SK-N-SH (cell line): ENCODE measurements around the gene C5orf24. TPM values are rescaled to one million over a fixed set of nuclear protein-coding genes. Genes with fewer than 3 reads are reported as not detected.
"Not testable (repeated sequence)": the region's sequence is repeated elsewhere in the genome, so short reads cannot be mapped to it uniquely, and the experiment has no call there.

ENCODE experiments used
- CTCF ChIA-PET: fragments of 300-600, 350-600 bp; formaldehyde crosslinking; extraction: SDS; loops from one replicate; lab custom pipeline; 2021; lab: Yijun Ruan, JAX
- POLR2A ChIA-PET: fragments of 350-600 bp; sonication (Branson Sonifier 250); formaldehyde crosslinking; extraction: SDS; loops from one replicate; lab custom pipeline; 2020; ENCODE audit warnings: antibody characterized with exemption, inconsistent platforms; lab: Yijun Ruan, JAX
- DNase-seq: peaks from one replicate; pipeline ENCODE4 v3.0.0; 2012
- H2AFZ ChIP-seq: fragments of 200-600 bp; sonication (generic); 2 replicates; pipeline ENCODE4 v1.8.1; 2016; ENCODE audit warnings: antibody characterized with exemption, mild to moderate bottlenecking, low read depth
- H3F3A ChIP-seq: fragments of 200-600 bp; sonication (generic); replicated peaks from 2 replicates; pipeline ENCODE3; 2016; ENCODE audit warnings: antibody characterized with exemption, mild to moderate bottlenecking; ENCODE audit not compliant: insufficient read depth
- H3K27ac ChIP-seq, 2 experiments: fragments of 200-500 bp in 1 of 2; fragments of 200-600 bp in 1 of 2; sonication (Bioruptor generic) in 1 of 2; sonication (generic), shearing (Covaris generic) in 1 of 2; 2 replicates each; pipeline versions ENCODE4 v1.5.1 to v1.6.1; 2014 to 2016; ENCODE audit warnings: low read depth in 2 of 2, inconsistent platforms in 1 of 2, low read length in 1 of 2, mild to moderate bottlenecking in 1 of 2, mixed read lengths in 1 of 2
- H3K27me3 ChIP-seq: fragments of 200-600 bp; sonication (generic), shearing (Covaris generic); 2 replicates; pipeline ENCODE4 v1.6.1; 2016; ENCODE audit warnings: mixed run types; ENCODE audit not compliant: insufficient read depth
- H3K36me3 ChIP-seq, 2 experiments: fragments of 200-500 bp in 1 of 2; fragments of 200-600 bp in 1 of 2; sonication (Bioruptor generic) in 1 of 2; sonication (generic) in 1 of 2; replicated peaks in 1 of 2; 2 replicates each; pipeline versions ENCODE3 to v1.5.1; 2014 to 2016; ENCODE audit warnings: low read length in 1 of 2, mild to moderate bottlenecking in 1 of 2; ENCODE audit not compliant: insufficient read depth in 2 of 2, control insufficient read depth in 1 of 2
- H3K4me1 ChIP-seq, 2 experiments: fragments of 200-500 bp in 1 of 2; fragments of 200-600 bp in 1 of 2; sonication (Bioruptor generic) in 1 of 2; sonication (generic), shearing (Covaris generic) in 1 of 2; 2 replicates each; pipeline versions ENCODE4 v1.5.1 to v1.6.1; 2014 to 2016; ENCODE audit warnings: low read depth in 1 of 2, low read length in 1 of 2, mixed run types in 1 of 2; ENCODE audit not compliant: insufficient read depth in 2 of 2, control insufficient read depth in 1 of 2
- H3K4me2 ChIP-seq: fragments of 200-600 bp; sonication (generic), shearing (Covaris generic); 2 replicates; pipeline ENCODE4 v1.6.1; 2017; ENCODE audit warnings: mixed run types
- H3K4me3 ChIP-seq, 2 experiments: fragments of 200-500 bp in 1 of 2; fragments of 200-600 bp in 1 of 2; sonication (Bioruptor generic) in 1 of 2; sonication (generic), shearing (Covaris generic) in 1 of 2; 2 replicates each; pipeline versions ENCODE4 v1.5.1 to v1.8.1; 2014 to 2016; ENCODE audit warnings: low read depth in 2 of 2, inconsistent platforms in 1 of 2, low read length in 1 of 2, mild to moderate bottlenecking in 1 of 2, mixed read lengths in 1 of 2, moderate library complexity in 1 of 2
- H3K79me2 ChIP-seq: fragments of 200-600 bp; sonication (generic); 2 replicates; pipeline ENCODE4 v1.8.1; 2017; ENCODE audit warnings: mild to moderate bottlenecking; ENCODE audit not compliant: insufficient read depth
- H3K9ac ChIP-seq: fragments of 200-600 bp; sonication (generic); 2 replicates; pipeline ENCODE4 v1.6.1; 2017; ENCODE audit warnings: mixed run types
- H3K9me2 ChIP-seq: fragments of 200-600 bp; sonication (generic); 2 replicates; pipeline ENCODE4 v1.6.1; 2017; ENCODE audit warnings: mixed run types
- H3K9me3 ChIP-seq: fragments of 200-600 bp; sonication (generic); 2 replicates; pipeline ENCODE4 v1.6.1; 2017; ENCODE audit warnings: mixed run types, mild to moderate bottlenecking, moderate library complexity
- H4K20me1 ChIP-seq: fragments of 200-600 bp; sonication (generic); 2 replicates; pipeline ENCODE4 v1.6.1; 2017; ENCODE audit warnings: mild to moderate bottlenecking, mixed run types; ENCODE audit not compliant: insufficient read depth
- CHD2 ChIP-seq: fragments of 150-350 bp; IDR thresholded peaks from 2 replicates; pipeline ENCODE4 v1.6.1; 2018; ENCODE audit warnings: low read length; ENCODE audit not compliant: partially characterized antibody
- FOSL2 ChIP-seq: IDR thresholded peaks from 2 replicates; pipeline ENCODE4 v1.4.0; 2012; ENCODE audit warnings: low read depth, mild to moderate bottlenecking, moderate library complexity, borderline replicate concordance
- FOXJ3 ChIP-seq: sonication (generic); formaldehyde crosslinking; IDR thresholded peaks from 2 replicates; pipeline ENCODE4 v1.5.1; 2020; ENCODE audit warnings: mild to moderate bottlenecking, missing genetic modification reagents
- FOXM1 ChIP-seq: IDR thresholded peaks from 2 replicates; pipeline ENCODE4 v1.4.0; 2012; ENCODE audit warnings: low read depth, mild to moderate bottlenecking
- GATA2 ChIP-seq: sonication (generic); formaldehyde crosslinking; IDR thresholded peaks from 2 replicates; pipeline ENCODE4 v1.5.0; 2020; ENCODE audit warnings: mild to moderate bottlenecking, missing genetic modification reagents
- MEF2A ChIP-seq: IDR thresholded peaks from 2 replicates; pipeline ENCODE4 v1.4.0; 2012; ENCODE audit warnings: low read depth, borderline replicate concordance
- MXI1 ChIP-seq: IDR thresholded peaks from 2 replicates; pipeline ENCODE4 v1.6.1; 2012; ENCODE audit warnings: mild to moderate bottlenecking, low read depth, low read length, improper control_type of control experiment
- NFIC ChIP-seq: IDR thresholded peaks from 2 replicates; pipeline ENCODE4 v1.4.0; 2012; ENCODE audit warnings: borderline replicate concordance
- POLR2AphosphoS5 ChIP-seq: IDR thresholded peaks from 2 replicates; pipeline ENCODE4 v1.6.1; 2012; ENCODE audit warnings: low read depth, low read length
- RAD21 ChIP-seq: IDR thresholded peaks from 2 replicates; pipeline ENCODE4 v1.6.1; 2012; ENCODE audit warnings: mild to moderate bottlenecking, low read length
- SIN3A ChIP-seq: IDR thresholded peaks from 2 replicates; pipeline ENCODE4 v1.6.1; 2012; ENCODE audit warnings: low read depth, mild to moderate bottlenecking, low read length, moderate library complexity, borderline replicate concordance
- SMC3 ChIP-seq: IDR thresholded peaks from 2 replicates; pipeline ENCODE4 v1.6.1; 2012; ENCODE audit warnings: low read depth, low read length, improper control_type of control experiment
- TCF12 ChIP-seq: IDR thresholded peaks from 2 replicates; pipeline ENCODE4 v1.4.0; 2012
- TEAD4 ChIP-seq: IDR thresholded peaks from 2 replicates; pipeline ENCODE4 v1.4.0; 2012; ENCODE audit warnings: mild to moderate bottlenecking, borderline replicate concordance; ENCODE audit not compliant: insufficient read depth
- USF2 ChIP-seq: fragments of 150-350 bp; IDR thresholded peaks from 2 replicates; pipeline ENCODE4 v1.6.1; 2017; ENCODE audit warnings: antibody characterized with exemption, low read length, low read depth, borderline replicate concordance
- YY1 ChIP-seq: IDR thresholded peaks from 2 replicates; pipeline ENCODE4 v1.4.0; 2012; ENCODE audit warnings: low read depth, mild to moderate bottlenecking
- ZBTB33 ChIP-seq: IDR thresholded peaks from 2 replicates; pipeline ENCODE4 v1.4.0; 2012; ENCODE audit warnings: low read depth, borderline replicate concordance
- WGBS: methylation state at CpG from one replicate; pipeline ENCODE4 v1.1.6; 2017; ENCODE audit warnings: low lambda C conversion rate; 5-methylcytosine and 5-hydroxymethylcytosine counted together
- polyA plus RNA-seq, 3 experiments: library from polyadenylated mRNA; depleted of rRNA; stranded (reverse); fragments of >200 nt; gene quantifications; 2 replicates each; pipeline ENCODE4 v1.2.3, GENCODE V29; 2012
- TF ChIP-seq, protein P1 (sequence below): IDR thresholded peaks from 2 replicates; pipeline ENCODE4 v1.4.0; 2012; ENCODE audit warnings: low read depth, borderline replicate concordance
- TF ChIP-seq, protein P2 (sequence below): IDR thresholded peaks from 2 replicates; pipeline ENCODE4; 2012
- TF ChIP-seq, protein P3 (sequence below): fragments of 200-600 bp; sonication (generic); IDR thresholded peaks from 2 replicates; pipeline ENCODE4 v1.6.1; 2017; ENCODE audit warnings: antibody characterized with exemption, mild to moderate bottlenecking, moderate library complexity

Gene C5orf24
- polyA plus RNA-seq, 1 of the 3 experiments (the other 2 are of a cell fraction): 21.8 TPM

DNA sequence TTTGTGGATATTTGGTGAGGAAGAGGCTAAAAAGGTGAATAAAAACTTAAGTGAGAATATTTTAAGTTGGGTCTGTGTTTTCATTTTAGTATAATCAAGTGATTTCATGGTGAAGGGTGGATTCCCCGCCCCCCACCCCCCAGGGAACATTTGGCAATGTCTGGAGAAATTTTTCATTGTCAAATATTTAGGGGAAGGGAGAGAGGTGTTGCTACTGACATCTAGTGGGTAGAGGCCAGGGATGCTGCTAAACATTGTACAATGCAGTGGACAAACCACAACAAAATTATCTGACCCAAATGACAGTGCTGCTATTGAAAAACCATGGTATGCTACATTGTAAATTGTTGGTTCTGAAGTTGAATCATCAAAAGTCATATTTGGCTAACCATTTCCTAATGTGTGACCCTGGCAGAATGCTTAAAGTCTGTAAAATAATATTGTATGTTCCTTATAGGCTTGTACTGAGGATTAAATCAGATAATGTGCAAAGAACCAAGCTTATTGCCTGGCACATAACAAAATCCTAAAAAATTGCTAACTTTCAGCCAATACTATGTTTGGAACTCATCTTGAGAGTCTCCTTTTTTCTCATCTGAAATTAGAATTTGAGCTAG lies 5.6 kb downstream of the C5orf24 start:
- peaks cover 18% of the 10 kb centered on the region for H3F3A ChIP-seq
- whole genome bisulfite sequencing: 63% methylated on average over 1 of the region's 1 CpG
- no peaks in the 10 kb centered on the region for H3K9me2 ChIP-seq
- POLR2A ChIA-PET: no interaction called here
- H3K27ac ChIP-seq: peak overlapping the region; percentile 3 to 42; a peak in 2 of 4 replicates
- no peak overlapping the region for H3K4me3 ChIP-seq
- peaks cover 6 to 24% of the 10 kb centered on the region in 2 experiments for H3K4me1 ChIP-seq
- H3K79me2 ChIP-seq: peaks cover 99% of the 10 kb centered on the region
- H3K36me3 ChIP-seq: peaks cover 27 to 72% of the 10 kb centered on the region in 2 experiments
- peaks cover 47% of the 10 kb centered on the region for H4K20me1 ChIP-seq
- no peaks in the 10 kb centered on the region for H3K9me3 ChIP-seq
- H2AFZ ChIP-seq: no peak overlapping the region
- peak overlapping the region; percentile 38; the same call in 1 of the 2 replicates for H3K4me2 ChIP-seq
- H3K27me3 ChIP-seq: no peaks in the 10 kb centered on the region
- TF ChIP-seq SMC3: peak; percentile 15; the same call in 1 of the 2 replicates
- no peak for TF ChIP-seq TEAD4
- TF ChIP-seq RAD21: peak; percentile 48
- no peak for TF ChIP-seq FOXM1
- TF ChIP-seq, protein P1, sequence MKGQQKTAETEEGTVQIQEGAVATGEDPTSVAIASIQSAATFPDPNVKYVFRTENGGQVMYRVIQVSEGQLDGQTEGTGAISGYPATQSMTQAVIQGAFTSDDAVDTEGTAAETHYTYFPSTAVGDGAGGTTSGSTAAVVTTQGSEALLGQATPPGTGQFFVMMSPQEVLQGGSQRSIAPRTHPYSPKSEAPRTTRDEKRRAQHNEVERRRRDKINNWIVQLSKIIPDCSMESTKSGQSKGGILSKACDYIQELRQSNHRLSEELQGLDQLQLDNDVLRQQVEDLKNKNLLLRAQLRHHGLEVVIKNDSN: no peak
- no peak for TF ChIP-seq FOSL2
- TF ChIP-seq, protein P2, sequence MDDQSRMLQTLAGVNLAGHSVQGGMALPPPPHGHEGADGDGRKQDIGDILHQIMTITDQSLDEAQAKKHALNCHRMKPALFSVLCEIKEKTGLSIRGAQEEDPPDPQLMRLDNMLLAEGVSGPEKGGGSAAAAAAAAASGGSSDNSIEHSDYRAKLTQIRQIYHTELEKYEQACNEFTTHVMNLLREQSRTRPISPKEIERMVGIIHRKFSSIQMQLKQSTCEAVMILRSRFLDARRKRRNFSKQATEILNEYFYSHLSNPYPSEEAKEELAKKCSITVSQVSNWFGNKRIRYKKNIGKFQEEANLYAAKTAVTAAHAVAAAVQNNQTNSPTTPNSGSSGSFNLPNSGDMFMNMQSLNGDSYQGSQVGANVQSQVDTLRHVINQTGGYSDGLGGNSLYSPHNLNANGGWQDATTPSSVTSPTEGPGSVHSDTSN: no peak
- TF ChIP-seq SIN3A: no peak
- peak; percentile 22 for TF ChIP-seq CHD2
- TF ChIP-seq MEF2A: no peak
- TF ChIP-seq POLR2AphosphoS5: no peak
- TF ChIP-seq ZBTB33: no peak
- TF ChIP-seq GATA2 (CRISPR knock-in tag): no peak
- no peak for TF ChIP-seq NFIC
- no peak for TF ChIP-seq MXI1
- TF ChIP-seq YY1: no peak
- TF ChIP-seq, protein P3, sequence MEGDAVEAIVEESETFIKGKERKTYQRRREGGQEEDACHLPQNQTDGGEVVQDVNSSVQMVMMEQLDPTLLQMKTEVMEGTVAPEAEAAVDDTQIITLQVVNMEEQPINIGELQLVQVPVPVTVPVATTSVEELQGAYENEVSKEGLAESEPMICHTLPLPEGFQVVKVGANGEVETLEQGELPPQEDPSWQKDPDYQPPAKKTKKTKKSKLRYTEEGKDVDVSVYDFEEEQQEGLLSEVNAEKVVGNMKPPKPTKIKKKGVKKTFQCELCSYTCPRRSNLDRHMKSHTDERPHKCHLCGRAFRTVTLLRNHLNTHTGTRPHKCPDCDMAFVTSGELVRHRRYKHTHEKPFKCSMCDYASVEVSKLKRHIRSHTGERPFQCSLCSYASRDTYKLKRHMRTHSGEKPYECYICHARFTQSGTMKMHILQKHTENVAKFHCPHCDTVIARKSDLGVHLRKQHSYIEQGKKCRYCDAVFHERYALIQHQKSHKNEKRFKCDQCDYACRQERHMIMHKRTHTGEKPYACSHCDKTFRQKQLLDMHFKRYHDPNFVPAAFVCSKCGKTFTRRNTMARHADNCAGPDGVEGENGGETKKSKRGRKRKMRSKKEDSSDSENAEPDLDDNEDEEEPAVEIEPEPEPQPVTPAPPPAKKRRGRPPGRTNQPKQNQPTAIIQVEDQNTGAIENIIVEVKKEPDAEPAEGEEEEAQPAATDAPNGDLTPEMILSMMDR: peak; percentile 67
- TF ChIP-seq TCF12: no peak
- no peak for TF ChIP-seq FOXJ3 (CRISPR knock-in tag)
- no peak for TF ChIP-seq USF2
- CTCF ChIA-PET: interaction anchor here (0.7 to 2.2 kb wide), 8 partner anchors 9 to 53 kb away, joined by 3 to 16 read pairs (median 4); partner anchors contain the start of genes PCBD2 and TXNDC15
- no peak overlapping the region for H3K9ac ChIP-seq
- peak; percentile 40 for DNase-seq

DNA sequence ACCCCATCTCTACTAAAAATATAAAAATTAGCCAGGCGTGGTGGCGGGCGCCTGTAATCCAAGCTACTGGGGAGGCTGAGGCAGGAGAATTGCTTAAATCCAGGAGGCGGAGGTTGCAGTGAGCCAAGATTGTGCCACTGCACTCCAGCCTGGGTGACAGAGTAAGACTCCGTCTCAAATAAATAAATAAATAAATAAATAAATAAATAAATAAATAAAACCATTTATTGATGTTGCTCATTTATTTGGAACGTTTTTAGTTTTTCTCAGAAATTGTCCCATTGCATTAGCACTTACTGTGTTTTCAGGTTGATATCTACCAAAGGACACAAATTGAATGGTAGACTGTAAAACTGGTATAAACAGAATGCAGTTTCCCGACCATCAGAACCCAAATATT lies 10.7 kb downstream of the C5orf24 start:
- Histone ChIP-seq H3K79me2 (peaks cover 65% of the 10 kb centered on the region), H3K36me3 (peaks cover 59 to 80% of the 10 kb centered on the region in 2 experiments), H4K20me1 (peaks cover 30% of the 10 kb centered on the region), H3F3A (peaks cover 18% of the 10 kb centered on the region)
- H3K27me3 ChIP-seq, H3K4me3 ChIP-seq, H3K9ac ChIP-seq, H3K9me2 ChIP-seq, H2AFZ ChIP-seq, H3K4me1 ChIP-seq, H3K27ac ChIP-seq, H3K9me3 ChIP-seq, POLR2A ChIA-PET, DNase-seq, H3K4me2 ChIP-seq: not testable (repeated sequence)
- WGBS: 89% methylated on average over 7 of the region's 7 CpGs
- CTCF ChIA-PET: interaction anchor here (1.9 to 2.9 kb wide), 2 partner anchors 8 to 49 kb away, joined by 5 to 13 read pairs; partner anchors contain the start of gene PCBD2
